T-cell (primary cell): Measurements from ENCODE around the gene FOXP2. TPM values are rescaled to one million over a fixed set of nuclear protein-coding genes. Genes with fewer than 3 reads are reported as not detected.

Experiments used
- ATAC-seq, 4 experiments: fragments of 200-7000 bp in 3 of 4; fragments of 150-1000 bp in 1 of 4; cut with Tn5 transposase; replicated peaks in 1 of 4; 1 replicate in 3 of 4; 2 replicates in 1 of 4; pipeline ENCODE4 v1.10.0; 2021; ENCODE audit warnings: moderate library complexity in 3 of 4, mild to moderate bottlenecking in 2 of 4, moderate number of reproducible peaks in 1 of 4
- CTCF ChIA-PET, 2 donors: fragments of 300-600 bp; sonication (Branson Sonifier 250); formaldehyde crosslinking; loops; one replicate each; lab custom pipeline; 2022; ENCODE audit warnings: antibody characterized with exemption in 2 of 2; lab: Charles Lee
- POLR2A ChIA-PET, 2 donors: fragments of 300-600 bp; sonication (Branson Sonifier 250); formaldehyde crosslinking; loops; one replicate each; lab custom pipeline; 2022; ENCODE audit warnings: antibody characterized with exemption in 2 of 2; lab: Charles Lee
- DNase-seq, 35 experiments: peaks; one replicate each; pipeline versions ENCODE4 v3.0.0 to v3.0.0-alpha.2; 2013 to 2023
- H3K27ac ChIP-seq: one replicate; pipeline ENCODE4 v1.5.1; 2013; ENCODE audit warnings: low read length
- H3K27me3 ChIP-seq, 2 experiments: replicated peaks in 1 of 2; 1 replicate in 1 of 2; 2 replicates in 1 of 2; pipeline versions ENCODE4 v1.6.1 to v1.7.0; 2013; ENCODE audit warnings: low read length in 1 of 2, mixed read lengths in 1 of 2; ENCODE audit not compliant: control insufficient read depth in 2 of 2, insufficient read depth in 2 of 2; ENCODE audit errors: extremely low read depth in 1 of 2
- H3K36me3 ChIP-seq, 2 donors: 1 replicate in 1 of 2; 2 replicates in 1 of 2; pipeline versions ENCODE4 v1.6.1 to v1.7.0; 2013; ENCODE audit warnings: low read length in 1 of 2; ENCODE audit not compliant: control insufficient read depth in 2 of 2, insufficient read depth in 1 of 2; ENCODE audit errors: extremely low read depth in 1 of 2
- H3K4me1 ChIP-seq, 2 experiments: 1 replicate in 1 of 2; 2 replicates in 1 of 2; pipeline versions ENCODE4 v1.6.1 to v1.7.0; 2013; ENCODE audit warnings: low read length in 2 of 2, mixed read lengths in 1 of 2; ENCODE audit not compliant: insufficient read depth in 2 of 2, control insufficient read depth in 1 of 2; ENCODE audit errors: extremely low read depth in 1 of 2
- H3K4me3 ChIP-seq, 2 donors: 1 replicate in 1 of 2; 2 replicates in 1 of 2; pipeline versions ENCODE4 v1.5.1 to v1.7.0; 2013; ENCODE audit warnings: mild to moderate bottlenecking in 2 of 2, low read length in 1 of 2, moderate library complexity in 1 of 2; ENCODE audit not compliant: control insufficient read depth in 1 of 2; ENCODE audit errors: extremely low read depth in 1 of 2
- H3K9me3 ChIP-seq: 2 replicates; pipeline ENCODE4 v1.7.0; 2013
- H3K27ac Mint-ChIP-seq, 2 donors: one replicate each; pipeline ENCODE4 v1.8.0; 2020 to 2021; ENCODE audit warnings: mild to moderate bottlenecking in 2 of 2, mixed read lengths in 2 of 2
- H3K27me3 Mint-ChIP-seq, 2 donors: one replicate each; pipeline ENCODE4 v1.8.0; 2021 to 2022; ENCODE audit warnings: mixed read lengths in 2 of 2
- H3K36me3 Mint-ChIP-seq: one replicate; pipeline ENCODE4 v1.8.0; 2021; ENCODE audit warnings: mixed read lengths
- H3K4me1 Mint-ChIP-seq, 3 donors: one replicate each; pipeline ENCODE4 v1.8.0; 2020 to 2022; ENCODE audit warnings: mixed read lengths in 3 of 3, mild to moderate bottlenecking in 1 of 3
- H3K4me3 Mint-ChIP-seq, 3 donors: one replicate each; pipeline ENCODE4 v1.8.0; 2020 to 2022; ENCODE audit warnings: mild to moderate bottlenecking in 3 of 3, mixed read lengths in 3 of 3, moderate library complexity in 3 of 3
- H3K9me3 Mint-ChIP-seq, 3 donors: one replicate each; pipeline ENCODE4 v1.8.0; 2020 to 2022; ENCODE audit warnings: mixed read lengths in 3 of 3
- WGBS: methylation state at CpG from one replicate; pipeline ENCODE4 v1.1.5; 2013; ENCODE audit warnings: missing lambda C conversion rate; ENCODE audit not compliant: insufficient coverage; 5-methylcytosine and 5-hydroxymethylcytosine counted together
- total RNA-seq, 35 experiments: library from RNA in 6 of 35; stranded (reverse) in 6 of 35; fragments of 120-200 nt in 1 of 35; gene quantifications; one replicate each; pipeline versions ENCODE4 v1.2.1 to v1.2.4 and lab custom pipeline; 2013 to 2026

Gene FOXP2
- total RNA-seq, 5 donors from 2014 or later (not counting 1 experiment from before 2014, with no cell fraction given), result 0.19 TPM; not detected in 4

- POLR2A ChIA-PET, result no interaction called here
- no peaks in the 10 kb centered on the region for H3K27me3 Mint-ChIP-seq
- DNase-seq (no peak), ATAC-seq (no peak)
- H3K9me3 Mint-ChIP-seq, result no peaks in the 10 kb centered on the region
- Histone ChIP-seq H3K4me1 (no peaks in the 10 kb centered on the region), H3K27me3 (no peaks in the 10 kb centered on the region), H3K27ac (no peak overlapping the region), H3K4me3 (no peak overlapping the region), H3K36me3 (no peaks in the 10 kb centered on the region), H3K9me3 (no peaks in the 10 kb centered on the region)
- no peak overlapping the region for H3K4me3 Mint-ChIP-seq
- WGBS, result no CpG with 5 or more reads among the region's 1 CpG
- H3K36me3 Mint-ChIP-seq, result no peaks in the 10 kb centered on the region
- no peak overlapping the region for H3K27ac Mint-ChIP-seq
- H3K4me1 Mint-ChIP-seq, result no peaks in the 10 kb centered on the region
- CTCF ChIA-PET, result no interaction called here
Observed at GRCh38 chr7:114409750-114410149, 4.9 kb upstream of the FOXP2 start.

DNA sequence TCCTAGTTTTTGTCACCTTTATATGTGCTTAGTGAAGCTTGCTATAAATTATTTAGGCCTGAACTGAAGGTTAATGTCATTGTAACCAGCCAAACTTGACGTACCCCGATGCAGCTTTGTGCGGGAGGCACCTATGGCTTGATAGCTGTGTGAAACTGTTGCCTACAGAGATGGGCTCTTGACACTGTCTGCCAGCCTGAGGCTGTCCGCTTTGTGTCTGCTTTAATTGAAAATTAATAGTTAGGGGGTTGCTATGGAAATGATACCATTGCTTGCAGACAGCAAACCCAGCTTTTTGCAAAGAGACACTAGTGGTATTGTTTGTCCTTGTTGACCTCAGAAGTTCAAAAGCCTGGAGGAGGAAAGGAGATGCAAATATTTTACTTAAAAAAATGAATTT lies 2.1 kb upstream of the FOXP2 start:
- no peak overlapping the region for H3K4me3 ChIP-seq
- no peaks in the 10 kb centered on the region for H3K27me3 ChIP-seq
- no peaks in the 10 kb centered on the region for H3K36me3 ChIP-seq
- WGBS, result 88% methylated on average over 4 of the region's 4 CpGs
- no peak overlapping the region for H3K27ac ChIP-seq
- ATAC-seq (no peak), DNase-seq (no peak)
- H3K9me3 ChIP-seq, result no peaks in the 10 kb centered on the region
- no peaks in the 10 kb centered on the region for H3K4me1 ChIP-seq
- Mint-ChIP-seq H3K27me3 (no peaks in the 10 kb centered on the region), H3K36me3 (no peaks in the 10 kb centered on the region), H3K27ac (no peak overlapping the region), H3K4me1 (no peaks in the 10 kb centered on the region), H3K4me3 (no peak overlapping the region), H3K9me3 (no peaks in the 10 kb centered on the region)
- CTCF ChIA-PET, result no interaction called here
- POLR2A ChIA-PET, result no interaction called here

DNA sequence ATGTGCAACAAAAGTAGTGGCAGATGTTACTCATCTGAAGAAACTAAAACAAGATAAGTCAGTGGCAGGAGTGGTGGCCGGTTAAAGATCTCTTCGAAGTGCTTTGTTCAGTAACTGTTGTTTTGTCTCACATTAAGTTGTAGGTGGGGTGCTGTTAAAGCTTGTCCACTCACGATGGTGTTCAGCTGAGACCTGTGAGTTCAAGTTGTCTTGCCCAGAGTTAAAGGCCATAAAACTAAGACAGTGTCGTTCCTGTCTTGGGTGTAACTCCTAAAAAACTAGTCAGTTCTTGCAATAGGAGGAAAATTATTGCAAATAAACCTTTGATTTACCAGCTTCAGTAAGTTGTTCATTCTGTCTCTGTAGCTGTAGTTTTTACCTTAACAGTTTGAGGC lies 857 bp upstream of the FOXP2 start:
- ATAC-seq (no peak), DNase-seq (no peak)
- Mint-ChIP-seq H3K4me1 (no peaks in the 10 kb centered on the region), H3K9me3 (no peaks in the 10 kb centered on the region), H3K27ac (no peak overlapping the region), H3K27me3 (no peaks in the 10 kb centered on the region), H3K4me3 (no peak overlapping the region), H3K36me3 (no peaks in the 10 kb centered on the region)
- no peaks in the 10 kb centered on the region for H3K36me3 ChIP-seq
- H3K27ac ChIP-seq, result no peak overlapping the region
- H3K4me1 ChIP-seq, result no peaks in the 10 kb centered on the region
- CTCF ChIA-PET, result no interaction called here
- no peak overlapping the region for H3K4me3 ChIP-seq
- H3K27me3 ChIP-seq, result no peaks in the 10 kb centered on the region
- WGBS, result 60% methylated on average over 3 of the region's 4 CpGs
- no peaks in the 10 kb centered on the region for H3K9me3 ChIP-seq
- POLR2A ChIA-PET, result no interaction called here

DNA sequence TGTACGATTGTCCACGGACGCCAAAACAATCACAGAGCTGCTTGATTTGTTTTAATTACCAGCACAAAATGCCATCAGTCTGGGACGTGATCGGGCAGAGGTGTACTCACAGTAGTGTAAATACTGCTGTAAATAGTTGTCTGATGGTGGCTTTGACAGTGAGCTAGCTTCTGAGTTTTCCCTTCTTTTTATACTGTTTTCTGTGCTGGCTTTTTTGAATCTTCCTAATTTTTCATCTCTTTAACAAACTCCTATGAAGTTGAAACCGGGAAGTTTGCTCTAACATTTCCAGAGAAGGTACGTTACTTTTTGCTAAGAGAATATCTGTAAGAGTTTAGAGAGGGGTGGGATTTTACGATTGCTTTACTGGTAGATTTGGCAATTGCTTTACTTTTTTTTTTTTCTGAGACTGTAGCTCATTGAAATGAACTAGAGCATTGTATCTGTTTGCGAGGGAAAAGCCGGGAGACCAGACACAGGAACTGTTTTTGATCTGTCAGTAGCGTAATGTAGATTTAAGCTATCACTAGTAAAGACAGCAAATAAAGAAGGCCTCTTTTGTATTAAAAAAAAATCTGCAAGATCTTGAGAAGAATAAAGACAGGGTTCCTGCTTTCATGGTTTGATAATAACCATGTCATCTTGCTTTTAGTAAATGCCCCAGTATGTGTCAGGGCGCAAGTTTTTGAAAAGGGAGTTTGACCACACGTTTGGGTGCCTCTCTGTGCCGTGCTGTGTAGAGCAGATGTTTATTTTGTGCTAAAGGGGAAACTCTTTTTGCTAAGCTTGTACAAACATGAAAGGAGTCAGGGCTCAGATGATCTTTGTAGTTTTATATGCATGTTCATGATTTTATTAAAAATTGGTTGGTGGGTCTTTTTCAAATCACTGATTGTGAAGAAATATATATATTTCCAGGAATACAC lies 712 bp downstream of the FOXP2 start:
- Histone ChIP-seq H3K27me3 (no peaks in the 10 kb centered on the region), H3K4me3 (no peak overlapping the region), H3K9me3 (no peaks in the 10 kb centered on the region), H3K36me3 (no peaks in the 10 kb centered on the region), H3K27ac (no peak overlapping the region), H3K4me1 (no peaks in the 10 kb centered on the region)
- CTCF ChIA-PET, result interaction anchor here in 1 of 2 donors (0.6 kb wide), 1 partner anchor 1853 kb away, joined by 3 read pairs; no protein-coding TSS in a partner anchor
- H3K27me3 Mint-ChIP-seq, result no peaks in the 10 kb centered on the region
- H3K9me3 Mint-ChIP-seq, result no peaks in the 10 kb centered on the region
- no peaks in the 10 kb centered on the region for H3K4me1 Mint-ChIP-seq
- no peak overlapping the region for H3K27ac Mint-ChIP-seq
- no peaks in the 10 kb centered on the region for H3K36me3 Mint-ChIP-seq
- WGBS, result 74% methylated on average over 5 of the region's 14 CpGs
- no peak overlapping the region for H3K4me3 Mint-ChIP-seq
- no peak for DNase-seq
- ATAC-seq, result no peak
- POLR2A ChIA-PET, result interaction anchor here in 1 of 2 donors (0.7 kb wide), 1 partner anchor 1319 kb away, joined by 5 read pairs; no protein-coding TSS in a partner anchor

DNA sequence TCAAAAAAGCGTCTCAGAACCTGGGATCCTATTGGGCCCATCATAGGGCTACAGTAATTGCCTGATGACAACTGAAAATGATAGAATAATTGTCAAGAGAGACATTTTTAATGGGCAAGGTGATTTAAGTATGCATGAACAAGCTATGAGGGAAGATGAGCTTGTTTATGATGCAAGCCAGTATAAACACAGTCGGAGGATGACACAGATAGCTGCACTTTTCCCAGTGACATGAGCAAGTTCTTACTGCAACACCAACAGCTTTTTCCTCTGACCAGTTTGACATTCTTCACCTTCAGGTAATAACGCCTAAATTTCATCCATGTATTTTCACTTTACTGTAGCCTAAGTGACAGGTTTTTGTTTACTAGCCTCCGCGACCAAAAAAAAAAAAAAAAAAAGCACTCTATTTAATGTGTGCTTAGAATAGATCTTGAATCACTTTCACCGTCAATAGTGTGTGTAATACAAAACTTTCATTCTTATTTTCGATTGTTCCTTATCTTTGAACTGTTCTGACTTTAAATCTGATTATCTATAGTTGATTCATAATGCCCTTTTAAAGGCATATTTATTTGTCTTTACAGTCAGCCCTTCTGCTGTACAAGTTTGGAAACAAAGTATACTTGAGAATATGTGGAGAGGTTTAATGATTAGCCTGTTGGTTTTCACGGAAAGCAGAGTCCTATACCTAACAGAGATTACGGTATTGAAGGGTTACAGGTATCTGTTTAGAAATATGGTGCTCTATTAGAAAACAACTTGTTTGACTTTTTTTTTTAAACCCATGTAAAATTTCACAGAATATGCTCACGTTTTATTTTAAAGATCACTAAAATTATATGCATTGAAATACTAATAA lies 1.7 kb downstream of the FOXP2 start:
- CTCF ChIA-PET, result no interaction called here
- Mint-ChIP-seq H3K4me1 (no peaks in the 10 kb centered on the region), H3K27me3 (no peaks in the 10 kb centered on the region), H3K4me3 (no peak overlapping the region), H3K27ac (no peak overlapping the region), H3K36me3 (no peaks in the 10 kb centered on the region), H3K9me3 (no peaks in the 10 kb centered on the region)
- Histone ChIP-seq H3K27me3 (no peaks in the 10 kb centered on the region), H3K9me3 (no peaks in the 10 kb centered on the region), H3K4me3 (no peak overlapping the region), H3K36me3 (no peaks in the 10 kb centered on the region), H3K27ac (no peak overlapping the region), H3K4me1 (no peaks in the 10 kb centered on the region)
- 80% methylated on average over 1 of the region's 10 CpGs for WGBS
- DNase-seq (no peak), ATAC-seq (no peak)
- POLR2A ChIA-PET, result no interaction called here

DNA sequence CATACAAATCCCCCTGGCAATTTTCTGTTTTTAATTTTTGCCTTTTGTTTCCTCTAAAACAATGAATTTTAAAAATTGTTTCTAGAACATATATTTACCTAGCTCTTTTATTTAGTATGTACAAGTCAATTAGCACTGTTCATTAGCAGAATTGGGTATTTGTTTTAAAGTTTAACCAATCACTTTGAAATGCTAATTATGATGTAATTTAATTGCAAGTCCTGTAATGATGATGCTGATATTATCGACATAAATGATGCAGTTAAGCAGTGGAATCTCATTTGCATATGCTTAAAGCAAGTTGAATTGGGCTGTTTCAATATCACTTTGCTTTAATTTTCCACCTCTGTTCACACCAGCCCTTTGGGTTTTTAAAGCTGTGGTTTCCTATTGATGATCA lies 2.7 kb downstream of the FOXP2 start:
- POLR2A ChIA-PET, result no interaction called here
- no peak overlapping the region for H3K4me3 ChIP-seq
- no peaks in the 10 kb centered on the region for H3K27me3 ChIP-seq
- WGBS, result no CpG with 5 or more reads among the region's 1 CpG
- Mint-ChIP-seq H3K27ac (no peak overlapping the region), H3K4me1 (no peaks in the 10 kb centered on the region), H3K4me3 (no peak overlapping the region), H3K27me3 (no peaks in the 10 kb centered on the region), H3K36me3 (no peaks in the 10 kb centered on the region), H3K9me3 (no peaks in the 10 kb centered on the region)
- H3K9me3 ChIP-seq, result no peaks in the 10 kb centered on the region
- no peak for DNase-seq
- H3K27ac ChIP-seq, result no peak overlapping the region
- no peak for ATAC-seq
- no peaks in the 10 kb centered on the region for H3K4me1 ChIP-seq
- CTCF ChIA-PET, result no interaction called here
- H3K36me3 ChIP-seq, result no peaks in the 10 kb centered on the region
